ENCODE results near the gene ZNF423.

ZNF423 gene

DNA sequence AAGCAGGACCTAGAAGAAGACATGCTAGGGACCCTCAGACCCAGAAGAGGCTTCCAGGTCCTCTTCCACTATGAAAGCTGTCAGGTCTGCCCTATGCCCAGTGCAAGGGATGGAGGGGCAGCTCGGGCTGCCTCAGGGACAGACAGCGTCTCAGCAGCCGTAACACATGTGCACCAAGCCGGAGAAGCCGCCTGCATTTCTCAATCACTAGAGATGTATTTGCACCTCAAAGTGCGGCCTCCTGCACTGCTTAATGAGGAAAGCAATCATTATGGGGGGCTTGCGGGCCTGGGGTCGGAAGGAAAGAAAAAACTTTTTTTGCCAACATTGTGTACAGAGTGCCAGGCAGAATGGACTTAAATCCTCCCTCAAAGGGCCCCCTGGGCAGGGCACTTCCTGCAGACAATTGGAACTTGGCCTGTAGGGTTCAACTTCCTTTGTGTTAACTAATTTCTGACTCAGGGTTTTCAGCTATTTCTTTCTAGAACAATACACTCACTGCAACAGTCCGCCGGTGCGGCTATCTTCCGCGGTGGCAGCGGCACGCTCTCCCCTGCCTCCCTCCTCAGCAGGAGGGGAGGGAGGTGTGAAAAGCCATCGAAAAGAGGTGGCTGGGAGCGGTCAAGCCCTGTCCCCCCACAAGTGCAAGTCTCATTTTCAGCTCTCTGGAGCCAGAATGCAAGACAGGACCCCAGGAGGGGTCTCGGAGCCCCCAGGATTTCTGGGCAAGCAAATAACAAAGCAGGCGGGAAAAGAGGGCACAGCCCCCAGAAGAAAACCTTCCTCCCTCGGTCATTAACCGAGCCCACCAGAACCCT, 101.2 kb downstream of the ZNF423 start:
- DNase-seq (ENCODE audit: low read depth, low spot score): no peak

DNA sequence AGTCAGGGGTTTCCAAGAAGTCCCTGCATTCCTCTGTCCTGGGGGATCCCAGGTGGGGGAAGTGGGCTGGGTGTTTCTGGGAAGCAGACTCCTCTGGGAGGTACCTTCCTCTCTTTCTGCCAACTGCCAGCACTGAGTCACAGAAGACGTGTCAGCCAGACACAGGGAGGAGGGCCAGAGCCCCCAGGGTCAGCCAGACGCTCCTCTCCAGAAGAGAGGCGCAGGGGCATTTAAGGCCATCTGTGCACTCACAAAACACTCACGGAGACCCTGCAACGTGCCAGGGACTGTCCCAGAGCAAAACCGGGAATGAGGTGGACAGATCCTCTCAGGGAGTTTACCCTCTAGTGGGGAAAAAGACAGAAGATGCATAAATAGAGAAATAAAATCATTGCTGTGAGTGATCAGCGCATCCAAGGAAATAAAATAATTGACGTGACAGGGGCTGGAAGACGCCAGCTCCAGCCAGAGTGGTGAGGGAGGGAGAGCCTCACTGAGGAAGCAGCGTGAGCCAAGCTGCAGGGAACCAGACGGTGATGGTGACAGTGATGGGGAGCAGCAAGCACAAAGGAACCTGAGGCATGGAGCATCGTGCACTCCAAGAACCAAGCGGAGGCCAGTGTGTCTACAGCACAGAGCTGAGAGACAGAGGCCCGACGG, 105.4 kb downstream of the ZNF423 start:
- no peak for DNase-seq (ENCODE audit: low read depth, low spot score)

DNA sequence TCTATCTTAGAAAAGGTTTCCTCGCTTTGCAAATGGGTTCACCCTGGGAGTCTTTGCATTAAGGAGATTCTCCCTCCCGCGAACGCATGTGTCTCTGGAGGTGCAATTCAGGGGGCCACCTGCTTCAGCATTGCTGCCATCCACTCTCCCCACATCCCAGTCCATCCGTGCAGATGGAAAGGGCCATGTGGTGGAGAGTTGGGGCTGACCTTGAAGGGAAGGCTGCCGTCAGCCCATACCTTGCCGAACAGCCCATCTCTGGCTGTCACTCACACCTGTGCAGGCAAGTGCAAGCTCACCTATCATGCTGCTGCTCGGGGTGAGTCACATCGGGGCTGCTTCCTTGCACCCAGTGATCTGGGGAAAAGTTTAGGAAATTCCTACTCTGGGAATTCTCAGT, 106.1 kb downstream of the ZNF423 start:
- DNase-seq (ENCODE audit: low read depth, low spot score): no peak

DNA sequence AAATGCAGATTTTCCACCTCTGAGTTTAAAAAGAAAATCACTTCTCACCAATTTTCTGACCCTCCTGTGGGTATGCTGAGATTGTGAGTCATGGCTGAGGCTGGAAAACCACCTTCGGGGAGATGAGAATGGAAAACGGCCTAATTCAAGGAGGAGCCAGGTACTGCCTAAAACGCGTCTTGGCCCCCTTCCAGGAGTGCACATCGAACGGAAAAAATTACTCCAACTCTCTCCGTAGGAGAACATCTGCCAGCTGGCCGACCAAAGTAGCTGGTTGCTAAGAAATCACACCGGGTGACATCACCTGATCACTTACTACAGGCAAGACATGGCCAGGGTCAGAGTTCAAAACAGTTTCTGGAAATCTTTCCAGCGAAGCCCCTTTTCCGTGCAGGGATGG, 107.6 kb downstream of the ZNF423 start:
- no peak for DNase-seq (ENCODE audit: low read depth, low spot score)

DNA sequence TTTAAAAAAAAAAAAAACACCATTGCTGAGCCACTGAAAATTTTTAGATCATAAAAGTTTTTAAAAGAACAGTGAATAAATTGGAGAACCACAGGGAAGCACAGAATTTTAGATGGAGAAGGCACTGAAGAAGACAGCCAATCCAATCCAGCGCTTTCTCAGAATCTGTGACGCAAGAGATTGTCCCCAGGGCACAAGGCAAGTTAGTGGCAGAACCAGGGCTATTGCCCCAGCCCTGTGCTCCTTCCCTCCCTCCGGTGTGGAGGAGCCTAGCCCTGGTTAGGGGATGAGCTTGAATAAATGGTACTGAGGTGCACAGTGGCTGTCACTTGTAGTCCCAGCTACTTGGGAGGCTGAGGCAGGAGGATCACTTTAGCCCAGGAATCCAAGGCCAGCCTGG, 108.3 kb downstream of the ZNF423 start:
- DNase-seq (ENCODE audit: low read depth, low spot score): no peak

DNA sequence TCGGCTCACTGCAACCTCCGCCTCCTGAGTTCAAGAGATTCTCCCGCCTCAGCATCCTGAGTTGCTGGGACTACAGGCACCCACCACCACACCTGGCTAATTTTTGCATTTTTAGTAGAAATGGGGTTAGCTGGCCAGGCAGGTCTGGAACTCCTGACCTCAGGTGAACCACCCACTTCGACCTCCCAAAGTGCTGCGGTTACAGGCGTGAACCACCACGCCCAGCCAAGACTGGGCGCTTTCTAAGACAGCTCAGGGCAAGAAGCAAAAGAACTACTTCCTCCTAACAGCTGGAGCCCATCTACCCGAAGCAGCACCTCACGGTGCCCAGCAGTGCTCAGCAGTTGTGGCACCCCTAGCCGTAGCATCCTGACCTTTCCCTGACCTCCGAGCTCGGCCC, 109.4 kb downstream of the ZNF423 start:
- DNase-seq (ENCODE audit: low read depth, low spot score): no peak

GRCh38 chr16:49745311-49745747, 110.6 kb downstream of the ZNF423 start:
- DNase-seq (ENCODE audit: low read depth, low spot score): no peak

- DNase-seq (ENCODE audit: low read depth, low spot score): no peak
Measured at GRCh38 chr16:49744244-49745220, 111.4 kb downstream of the ZNF423 start.

- DNase-seq (ENCODE audit: low read depth, low spot score): no peak
Measured at GRCh38 chr16:49743658-49744057, 112.3 kb downstream of the ZNF423 start.

DNA sequence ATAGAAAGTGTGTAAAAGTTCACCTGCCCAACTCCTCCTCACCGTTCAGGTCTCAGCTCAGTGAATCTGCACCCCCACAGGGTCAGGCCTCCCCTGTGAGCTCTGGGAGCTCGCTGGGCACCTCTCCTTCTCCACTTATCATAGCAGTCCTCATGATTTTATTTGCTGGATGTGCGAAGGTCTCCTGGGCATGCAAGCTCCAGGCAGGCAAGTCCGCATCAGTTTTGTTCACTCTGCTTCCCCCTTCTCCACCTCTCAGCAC, 112.8 kb downstream of the ZNF423 start:
- no peak for DNase-seq (ENCODE audit: low read depth, low spot score)

DNA sequence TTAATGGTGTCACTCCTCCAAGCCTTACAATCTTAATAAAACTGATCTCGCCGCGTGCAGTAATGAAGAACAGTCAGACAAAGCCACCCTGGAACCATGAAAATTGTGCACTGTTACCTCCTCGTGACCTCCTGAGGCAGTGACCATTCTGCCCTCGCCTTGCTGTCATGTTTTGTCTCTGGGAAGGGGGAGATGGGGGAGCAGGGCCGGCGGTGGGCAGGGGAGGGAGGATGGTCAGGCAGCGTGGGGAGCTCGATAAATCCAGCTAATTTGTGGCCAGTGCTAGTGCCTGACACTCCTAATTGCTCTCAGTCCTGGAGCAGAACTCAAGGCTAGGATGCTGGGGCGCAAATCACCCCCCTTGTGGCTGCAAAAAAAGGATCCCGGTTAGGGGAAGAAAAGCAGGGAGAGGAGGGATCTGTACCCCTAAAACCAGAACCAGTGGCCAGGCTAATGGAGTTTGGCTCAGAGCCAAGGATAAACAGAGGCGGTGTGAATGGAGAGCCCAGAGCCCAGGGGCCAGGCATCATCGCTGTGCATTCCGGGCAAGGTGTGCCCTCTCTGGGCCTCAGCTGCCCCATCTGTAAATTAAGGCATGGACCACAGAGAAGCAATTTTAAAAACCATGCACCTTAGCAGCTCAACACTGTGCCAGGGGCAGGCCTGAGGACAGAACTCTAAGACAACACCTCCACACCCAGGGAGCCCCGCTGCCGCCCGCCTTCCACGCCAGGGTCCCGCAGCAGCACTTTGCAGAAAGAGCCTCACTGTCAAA, 113.3 kb downstream of the ZNF423 start:
- DNase-seq (ENCODE audit: low read depth, low spot score): no peak

GRCh38 chr16:49740256-49740655, 115.7 kb downstream of the ZNF423 start:
- no peak for DNase-seq (ENCODE audit: low read depth, low spot score)

GRCh38 chr16:49739381-49739780, 116.5 kb downstream of the ZNF423 start:
- DNase-seq (ENCODE audit: low read depth, low spot score): no peak

DNA sequence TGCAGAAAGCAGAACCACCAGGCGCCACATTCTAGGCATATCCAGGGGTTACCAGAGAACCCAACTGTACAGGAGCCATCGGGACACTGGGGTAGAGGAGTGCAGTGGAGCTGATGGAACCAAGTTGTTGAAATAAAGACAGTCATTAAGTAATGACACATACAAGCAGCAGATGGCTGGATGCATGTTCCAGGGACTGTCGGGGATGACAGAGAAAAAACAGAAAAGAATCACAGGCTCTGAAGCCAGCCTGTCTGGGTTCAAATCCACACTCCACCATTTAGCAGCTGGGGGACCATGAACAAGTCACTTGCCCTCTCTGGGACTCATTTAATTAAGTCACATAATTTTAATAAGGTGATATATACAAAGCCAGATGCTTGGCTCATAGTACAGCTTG, 117.1 kb downstream of the ZNF423 start:
- DNase-seq (ENCODE audit: low read depth, low spot score): no peak

GRCh38 chr16:49738001-49738400, 117.9 kb downstream of the ZNF423 start:
- DNase-seq (ENCODE audit: low read depth, low spot score): no peak

GRCh38 chr16:49737541-49737940, 118.4 kb downstream of the ZNF423 start:
- no peak for DNase-seq (ENCODE audit: low read depth, low spot score)

DNA sequence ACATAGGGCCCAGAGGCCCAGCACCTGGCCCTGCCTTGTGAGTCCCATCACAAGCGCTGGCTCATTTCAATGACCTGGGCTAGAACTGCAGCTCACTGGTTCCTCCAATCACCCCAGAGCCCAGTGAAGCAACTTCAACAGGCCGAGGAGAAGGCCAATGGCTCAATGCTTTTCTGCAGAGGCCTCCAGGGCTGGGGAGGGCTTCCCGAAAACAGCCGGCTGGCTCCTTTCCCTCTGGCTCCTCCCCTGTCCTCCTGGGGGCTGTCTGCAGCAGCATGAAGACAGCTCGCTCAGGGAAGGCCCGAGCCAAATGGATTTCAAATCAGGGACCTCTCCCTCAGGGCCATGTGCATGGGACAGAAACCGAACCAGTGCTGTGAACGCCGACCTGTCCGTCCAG, 121.6 kb downstream of the ZNF423 start:
- no peak for DNase-seq (ENCODE audit: low read depth, low spot score)

GRCh38 chr16:49733313-49734009, 122.5 kb downstream of the ZNF423 start:
- DNase-seq (ENCODE audit: low read depth, low spot score): no peak

DNA sequence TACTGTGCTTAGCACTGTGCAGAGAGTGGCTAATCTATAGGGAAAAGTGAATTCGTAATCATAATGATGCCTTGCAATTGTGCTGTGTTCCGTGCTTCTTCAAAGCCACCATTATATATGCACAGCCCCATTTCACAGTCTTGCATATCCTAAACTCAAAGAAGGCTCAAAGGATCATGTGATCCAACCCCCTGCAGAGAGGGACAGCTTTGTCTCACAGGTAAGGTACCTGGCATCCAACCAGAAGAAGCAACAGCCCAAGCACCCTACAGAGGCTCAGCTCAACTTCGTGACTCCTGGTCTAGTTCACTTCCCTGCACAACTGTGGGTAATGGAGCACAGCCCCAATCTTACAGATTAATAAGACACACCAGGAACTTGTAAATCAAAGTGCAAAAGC, 124.0 kb downstream of the ZNF423 start:
- DNase-seq (ENCODE audit: low read depth, low spot score): no peak

DNA sequence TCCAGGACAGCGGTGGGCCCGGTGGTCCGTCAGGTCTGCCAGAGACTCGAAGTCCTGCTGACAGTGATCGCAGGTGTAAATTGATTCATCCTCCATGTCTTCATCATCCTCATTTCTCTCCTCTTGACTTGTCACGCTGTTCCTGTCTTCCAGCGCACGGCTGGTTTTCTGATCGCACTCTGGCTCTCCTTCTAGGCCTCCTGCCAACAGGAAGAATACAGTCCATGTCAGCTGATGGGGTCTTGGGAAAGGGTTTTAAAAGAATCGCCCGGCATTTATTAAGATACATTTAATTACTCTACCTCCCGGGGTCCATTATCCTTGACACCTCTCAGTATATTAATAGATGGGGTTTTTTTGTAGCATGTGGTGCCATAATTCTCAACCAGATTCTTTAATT, 125.1 kb downstream of the ZNF423 start:
- DNase-seq (ENCODE audit: low read depth, low spot score): no peak

DNA sequence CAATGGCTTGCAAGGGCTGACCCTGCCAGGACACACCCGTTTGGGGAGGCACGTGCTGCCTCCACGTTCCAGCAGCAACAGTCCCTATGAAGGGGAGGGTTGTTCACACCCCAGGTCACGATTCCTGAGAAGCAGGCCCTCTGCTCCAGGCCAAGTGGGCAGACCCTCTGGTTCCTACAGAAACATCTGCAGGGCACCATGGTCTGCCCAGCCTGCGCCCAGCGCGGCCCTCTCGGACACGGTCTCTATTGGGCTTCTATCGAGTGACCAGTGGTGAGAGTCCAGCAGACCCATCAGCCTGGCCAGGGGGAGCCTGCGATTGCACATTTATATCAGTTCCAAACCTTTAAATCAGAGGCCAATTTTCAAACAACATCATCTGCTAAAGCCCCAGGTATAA, 128.3 kb downstream of the ZNF423 start:
- no peak for DNase-seq (ENCODE audit: low read depth, low spot score)

Measured in iPS DF 19.7 (cell line).